HepG2 (cell line): ENCODE data around the gene ATG13. TPM values are rescaled to one million over a fixed set of nuclear protein-coding genes. Genes with fewer than 3 reads are reported as not detected.

Source experiments
- GFI1 ChIP-seq: sonication (generic); formaldehyde crosslinking; IDR thresholded peaks from 2 replicates; pipeline ENCODE4 v1.5.0; 2020; ENCODE audit warnings: missing genetic modification reagents, mild to moderate bottlenecking, borderline replicate concordance
- NFE2 ChIP-seq: sonication (generic); formaldehyde crosslinking; IDR thresholded peaks from 2 replicates; pipeline ENCODE4 v1.4.0; 2020; ENCODE audit warnings: missing genetic modification reagents
- SSRP1 ChIP-seq: IDR thresholded peaks from 2 replicates; pipeline ENCODE4 v1.6.1; 2016; ENCODE audit warnings: control low read depth
- ZNF549 ChIP-seq: sonication (generic); formaldehyde crosslinking; IDR thresholded peaks from 2 replicates; pipeline ENCODE4 v1.5.0; 2020; ENCODE audit warnings: missing genetic modification reagents
- ZNF607 ChIP-seq: sonication (generic); formaldehyde crosslinking; IDR thresholded peaks from 2 replicates; pipeline ENCODE4 v1.5.1; 2020; ENCODE audit warnings: missing genetic modification reagents, mild to moderate bottlenecking, borderline replicate concordance
- ZNF788 ChIP-seq: sonication (generic); formaldehyde crosslinking; IDR thresholded peaks from 2 replicates; pipeline ENCODE4 v1.5.0; 2020; ENCODE audit warnings: mild to moderate bottlenecking, missing genetic modification reagents, borderline replicate concordance
- polyA plus RNA-seq, 8 experiments: library from polyadenylated mRNA; depleted of rRNA in 3 of 8; stranded (reverse) in 7 of 8; unstranded in 1 of 8; fragments of >200 nt; fragmentation: Illumina TruSeq in 4 of 8; extraction: Trizol in 4 of 8; gene quantifications; 2 replicates each; pipeline versions ENCODE4 v1.2.1 to v1.2.3, GENCODE V29; 2011 to 2016; ENCODE audit warnings: low read depth in 4 of 8, missing spikeins in 1 of 8, mixed read lengths in 1 of 8; ENCODE audit not compliant: insufficient read depth in 1 of 8
- total RNA-seq, 5 experiments: library from RNA; depleted of rRNA; stranded (reverse); fragments of >200 nt; fragmentation: Illumina TruSeq; extraction: Trizol; gene quantifications; 2 replicates each; pipeline ENCODE4 v1.2.3, GENCODE V29; 2016; ENCODE audit warnings: low read depth in 1 of 5
- TF ChIP-seq, protein P1 (sequence below): sonication (generic); formaldehyde crosslinking; IDR thresholded peaks from 2 replicates; pipeline ENCODE4 v1.4.0; 2020; ENCODE audit warnings: missing genetic modification reagents
- TF ChIP-seq, protein P2 (sequence below): sonication (generic); formaldehyde crosslinking; IDR thresholded peaks from 2 replicates; pipeline ENCODE4; 2020; ENCODE audit warnings: missing genetic modification reagents, mild to moderate bottlenecking, borderline replicate concordance
- TF ChIP-seq, protein P3 (sequence below): sonication (generic); formaldehyde crosslinking; IDR thresholded peaks from 2 replicates; pipeline ENCODE4 v1.8.0; 2022; ENCODE audit warnings: missing genetic modification reagents, mild to moderate bottlenecking, borderline replicate concordance
- TF ChIP-seq, protein P4 (sequence below): IDR thresholded peaks from 2 replicates; pipeline ENCODE4 v1.6.1; 2016
- TF ChIP-seq, protein P5 (sequence below): fragments of 450-650 bp; IDR thresholded peaks from 2 replicates; pipeline ENCODE4 v1.6.1; 2017; ENCODE audit warnings: mild to moderate bottlenecking

ATG13 gene
- total and polyA plus RNA-seq, 2 of the 13 experiments (the other 11 are each of a cell fraction or from before 2014, with no cell fraction given) = 55.0 to 77.3 TPM

DNA sequence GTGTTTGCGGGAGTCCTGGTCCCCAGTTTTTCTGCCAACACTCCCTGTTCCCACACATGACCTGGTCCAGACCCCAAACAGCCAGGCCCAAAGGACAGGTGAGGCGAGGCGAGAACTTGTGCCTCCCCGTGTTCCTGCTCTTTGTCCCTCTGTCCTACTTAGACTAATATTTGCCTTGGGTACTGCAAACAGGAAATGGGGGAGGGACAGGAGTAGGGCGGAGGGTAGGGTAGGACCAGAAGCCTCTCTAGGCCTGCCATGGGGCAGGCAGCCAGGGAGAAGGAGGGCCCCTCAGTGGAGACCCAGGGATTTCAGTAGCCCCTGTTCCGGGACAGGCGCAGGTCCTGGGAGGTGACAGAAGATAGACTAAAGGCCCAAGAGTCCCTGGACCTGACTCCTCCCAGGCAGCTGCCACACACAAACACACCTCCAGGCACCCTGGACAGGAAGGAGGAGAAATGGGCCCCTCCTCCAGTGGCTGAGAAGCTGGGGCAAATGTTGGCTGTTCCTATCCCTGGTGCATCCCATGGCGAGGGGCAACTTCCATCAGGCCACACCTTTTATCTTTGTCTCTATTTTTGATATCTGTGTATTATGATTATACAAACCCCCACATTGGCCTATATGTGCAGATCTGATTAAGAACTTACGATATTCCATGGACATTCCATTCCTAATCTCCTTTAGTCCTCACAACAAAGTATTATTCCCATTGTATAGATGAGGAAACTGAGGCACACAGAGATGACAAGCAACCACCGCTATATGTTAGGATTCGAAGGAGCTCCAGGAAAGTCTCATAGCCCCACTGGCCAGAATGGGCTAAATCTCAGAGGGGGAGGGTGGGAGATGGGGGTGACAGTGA lies 101.0 kb downstream of the ATG13 start (continued):
- TF ChIP-seq, protein P1, sequence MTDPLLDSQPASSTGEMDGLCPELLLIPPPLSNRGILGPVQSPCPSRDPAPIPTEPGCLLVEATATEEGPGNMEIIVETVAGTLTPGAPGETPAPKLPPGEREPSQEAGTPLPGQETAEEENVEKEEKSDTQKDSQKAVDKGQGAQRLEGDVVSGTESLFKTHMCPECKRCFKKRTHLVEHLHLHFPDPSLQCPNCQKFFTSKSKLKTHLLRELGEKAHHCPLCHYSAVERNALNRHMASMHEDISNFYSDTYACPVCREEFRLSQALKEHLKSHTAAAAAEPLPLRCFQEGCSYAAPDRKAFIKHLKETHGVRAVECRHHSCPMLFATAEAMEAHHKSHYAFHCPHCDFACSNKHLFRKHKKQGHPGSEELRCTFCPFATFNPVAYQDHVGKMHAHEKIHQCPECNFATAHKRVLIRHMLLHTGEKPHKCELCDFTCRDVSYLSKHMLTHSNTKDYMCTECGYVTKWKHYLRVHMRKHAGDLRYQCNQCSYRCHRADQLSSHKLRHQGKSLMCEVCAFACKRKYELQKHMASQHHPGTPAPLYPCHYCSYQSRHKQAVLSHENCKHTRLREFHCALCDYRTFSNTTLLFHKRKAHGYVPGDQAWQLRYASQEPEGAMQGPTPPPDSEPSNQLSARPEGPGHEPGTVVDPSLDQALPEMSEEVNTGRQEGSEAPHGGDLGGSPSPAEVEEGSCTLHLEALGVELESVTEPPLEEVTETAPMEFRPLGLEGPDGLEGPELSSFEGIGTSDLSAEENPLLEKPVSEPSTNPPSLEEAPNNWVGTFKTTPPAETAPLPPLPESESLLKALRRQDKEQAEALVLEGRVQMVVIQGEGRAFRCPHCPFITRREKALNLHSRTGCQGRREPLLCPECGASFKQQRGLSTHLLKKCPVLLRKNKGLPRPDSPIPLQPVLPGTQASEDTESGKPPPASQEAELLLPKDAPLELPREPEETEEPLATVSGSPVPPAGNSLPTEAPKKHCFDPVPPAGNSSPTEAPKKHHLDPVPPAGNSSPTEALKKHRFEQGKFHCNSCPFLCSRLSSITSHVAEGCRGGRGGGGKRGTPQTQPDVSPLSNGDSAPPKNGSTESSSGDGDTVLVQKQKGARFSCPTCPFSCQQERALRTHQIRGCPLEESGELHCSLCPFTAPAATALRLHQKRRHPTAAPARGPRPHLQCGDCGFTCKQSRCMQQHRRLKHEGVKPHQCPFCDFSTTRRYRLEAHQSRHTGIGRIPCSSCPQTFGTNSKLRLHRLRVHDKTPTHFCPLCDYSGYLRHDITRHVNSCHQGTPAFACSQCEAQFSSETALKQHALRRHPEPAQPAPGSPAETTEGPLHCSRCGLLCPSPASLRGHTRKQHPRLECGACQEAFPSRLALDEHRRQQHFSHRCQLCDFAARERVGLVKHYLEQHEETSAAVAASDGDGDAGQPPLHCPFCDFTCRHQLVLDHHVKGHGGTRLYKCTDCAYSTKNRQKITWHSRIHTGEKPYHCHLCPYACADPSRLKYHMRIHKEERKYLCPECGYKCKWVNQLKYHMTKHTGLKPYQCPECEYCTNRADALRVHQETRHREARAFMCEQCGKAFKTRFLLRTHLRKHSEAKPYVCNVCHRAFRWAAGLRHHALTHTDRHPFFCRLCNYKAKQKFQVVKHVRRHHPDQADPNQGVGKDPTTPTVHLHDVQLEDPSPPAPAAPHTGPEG (CRISPR knock-in tag) = 0 out of 2 replicates have a peak, but pooled peaks have one; percentile 25
- TF ChIP-seq GFI1 (CRISPR knock-in tag) (peak; percentile 90), ZNF788 (CRISPR knock-in tag) (peak; percentile 93; the same call in 1 of the 2 replicates), ZNF549 (no peak), NFE2 (no peak), SSRP1 (CRISPR knock-in tag) (peak; percentile 55; the same call in 1 of the 2 replicates), ZNF607 (CRISPR knock-in tag) (peak; percentile 91)
- TF ChIP-seq, protein P2, sequence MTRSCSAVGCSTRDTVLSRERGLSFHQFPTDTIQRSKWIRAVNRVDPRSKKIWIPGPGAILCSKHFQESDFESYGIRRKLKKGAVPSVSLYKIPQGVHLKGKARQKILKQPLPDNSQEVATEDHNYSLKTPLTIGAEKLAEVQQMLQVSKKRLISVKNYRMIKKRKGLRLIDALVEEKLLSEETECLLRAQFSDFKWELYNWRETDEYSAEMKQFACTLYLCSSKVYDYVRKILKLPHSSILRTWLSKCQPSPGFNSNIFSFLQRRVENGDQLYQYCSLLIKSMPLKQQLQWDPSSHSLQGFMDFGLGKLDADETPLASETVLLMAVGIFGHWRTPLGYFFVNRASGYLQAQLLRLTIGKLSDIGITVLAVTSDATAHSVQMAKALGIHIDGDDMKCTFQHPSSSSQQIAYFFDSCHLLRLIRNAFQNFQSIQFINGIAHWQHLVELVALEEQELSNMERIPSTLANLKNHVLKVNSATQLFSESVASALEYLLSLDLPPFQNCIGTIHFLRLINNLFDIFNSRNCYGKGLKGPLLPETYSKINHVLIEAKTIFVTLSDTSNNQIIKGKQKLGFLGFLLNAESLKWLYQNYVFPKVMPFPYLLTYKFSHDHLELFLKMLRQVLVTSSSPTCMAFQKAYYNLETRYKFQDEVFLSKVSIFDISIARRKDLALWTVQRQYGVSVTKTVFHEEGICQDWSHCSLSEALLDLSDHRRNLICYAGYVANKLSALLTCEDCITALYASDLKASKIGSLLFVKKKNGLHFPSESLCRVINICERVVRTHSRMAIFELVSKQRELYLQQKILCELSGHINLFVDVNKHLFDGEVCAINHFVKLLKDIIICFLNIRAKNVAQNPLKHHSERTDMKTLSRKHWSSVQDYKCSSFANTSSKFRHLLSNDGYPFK (CRISPR knock-in tag) = peak; percentile 40; the same call in 1 of the 2 replicates
- TF ChIP-seq, protein P3, sequence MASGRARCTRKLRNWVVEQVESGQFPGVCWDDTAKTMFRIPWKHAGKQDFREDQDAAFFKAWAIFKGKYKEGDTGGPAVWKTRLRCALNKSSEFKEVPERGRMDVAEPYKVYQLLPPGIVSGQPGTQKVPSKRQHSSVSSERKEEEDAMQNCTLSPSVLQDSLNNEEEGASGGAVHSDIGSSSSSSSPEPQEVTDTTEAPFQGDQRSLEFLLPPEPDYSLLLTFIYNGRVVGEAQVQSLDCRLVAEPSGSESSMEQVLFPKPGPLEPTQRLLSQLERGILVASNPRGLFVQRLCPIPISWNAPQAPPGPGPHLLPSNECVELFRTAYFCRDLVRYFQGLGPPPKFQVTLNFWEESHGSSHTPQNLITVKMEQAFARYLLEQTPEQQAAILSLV (CRISPR knock-in tag) = no peak; the same call in 1 of the 2 replicates
- TF ChIP-seq, protein P4, sequence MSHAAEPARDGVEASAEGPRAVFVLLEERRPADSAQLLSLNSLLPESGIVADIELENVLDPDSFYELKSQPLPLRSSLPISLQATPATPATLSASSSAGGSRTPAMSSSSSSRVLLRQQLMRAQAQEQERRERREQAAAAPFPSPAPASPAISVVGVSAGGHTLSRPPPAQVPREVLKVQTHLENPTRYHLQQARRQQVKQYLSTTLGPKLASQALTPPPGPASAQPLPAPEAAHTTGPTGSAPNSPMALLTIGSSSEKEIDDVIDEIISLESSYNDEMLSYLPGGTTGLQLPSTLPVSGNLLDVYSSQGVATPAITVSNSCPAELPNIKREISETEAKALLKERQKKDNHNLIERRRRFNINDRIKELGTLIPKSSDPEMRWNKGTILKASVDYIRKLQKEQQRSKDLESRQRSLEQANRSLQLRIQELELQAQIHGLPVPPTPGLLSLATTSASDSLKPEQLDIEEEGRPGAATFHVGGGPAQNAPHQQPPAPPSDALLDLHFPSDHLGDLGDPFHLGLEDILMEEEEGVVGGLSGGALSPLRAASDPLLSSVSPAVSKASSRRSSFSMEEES = peak; percentile 81
- TF ChIP-seq, protein P5, sequence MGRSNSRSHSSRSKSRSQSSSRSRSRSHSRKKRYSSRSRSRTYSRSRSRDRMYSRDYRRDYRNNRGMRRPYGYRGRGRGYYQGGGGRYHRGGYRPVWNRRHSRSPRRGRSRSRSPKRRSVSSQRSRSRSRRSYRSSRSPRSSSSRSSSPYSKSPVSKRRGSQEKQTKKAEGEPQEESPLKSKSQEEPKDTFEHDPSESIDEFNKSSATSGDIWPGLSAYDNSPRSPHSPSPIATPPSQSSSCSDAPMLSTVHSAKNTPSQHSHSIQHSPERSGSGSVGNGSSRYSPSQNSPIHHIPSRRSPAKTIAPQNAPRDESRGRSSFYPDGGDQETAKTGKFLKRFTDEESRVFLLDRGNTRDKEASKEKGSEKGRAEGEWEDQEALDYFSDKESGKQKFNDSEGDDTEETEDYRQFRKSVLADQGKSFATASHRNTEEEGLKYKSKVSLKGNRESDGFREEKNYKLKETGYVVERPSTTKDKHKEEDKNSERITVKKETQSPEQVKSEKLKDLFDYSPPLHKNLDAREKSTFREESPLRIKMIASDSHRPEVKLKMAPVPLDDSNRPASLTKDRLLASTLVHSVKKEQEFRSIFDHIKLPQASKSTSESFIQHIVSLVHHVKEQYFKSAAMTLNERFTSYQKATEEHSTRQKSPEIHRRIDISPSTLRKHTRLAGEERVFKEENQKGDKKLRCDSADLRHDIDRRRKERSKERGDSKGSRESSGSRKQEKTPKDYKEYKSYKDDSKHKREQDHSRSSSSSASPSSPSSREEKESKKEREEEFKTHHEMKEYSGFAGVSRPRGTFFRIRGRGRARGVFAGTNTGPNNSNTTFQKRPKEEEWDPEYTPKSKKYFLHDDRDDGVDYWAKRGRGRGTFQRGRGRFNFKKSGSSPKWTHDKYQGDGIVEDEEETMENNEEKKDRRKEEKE = no peak
